Cardiac atrium fibroblast (primary cell): Measurements from ENCODE around the gene BTNL2. TPM values are rescaled to one million over a fixed set of nuclear protein-coding genes. Genes with fewer than 3 reads are reported as not detected.

Experiments used
- total RNA-seq: library from RNA; depleted of rRNA; stranded (reverse); fragments of >200 nt; gene quantifications from 2 replicates; pipeline ENCODE4 v1.2.3, GENCODE V29; 2015

Gene BTNL2
- not detected in 2 replicates for total RNA-seq

GRCh38 chr6:32406857-32407256, at the start of gene BTNL2:
Gene BTNL2 (minus strand): TSS chr6:32407181. CDS start chr6:32407123, 58 bp downstream.

GRCh38 chr6:32439602-32440214, 32.7 kb upstream of the BTNL2 start, which contains the start of gene HLA-DRA:
Gene HLA-DRA (plus strand): TSS chr6:32439887. CDS start chr6:32439951, 64 bp downstream.

GRCh38 chr6:32371803-32372202, 35.2 kb downstream of the BTNL2 start, which contains the start of gene TSBP1:
Gene TSBP1 (minus strand): TSS chr6:32371903. CDS start chr6:32371706, 197 bp downstream.

Other genes starting within 250 kb of the BTNL2 start
- gene EGFL8, start 242.6 kb downstream of the BTNL2 start, total RNA-seq, result 0.97 and 7.2 TPM in 2 replicates
- gene AGPAT1, start 231.1 kb downstream of the BTNL2 start, total RNA-seq, result 52.0 and 62.9 TPM in 2 replicates
- gene RNF5, start 228.8 kb downstream of the BTNL2 start, total RNA-seq, result 25.1 and 34.2 TPM in 2 replicates
- gene AGER, start 222.9 kb downstream of the BTNL2 start, total RNA-seq, result 1.6 and 2.6 TPM in 2 replicates
- 14.3 and 17.3 TPM in 2 replicates for gene PBX2, start 217.0 kb downstream of the BTNL2 start, total RNA-seq
- gene GPSM3, start 214.5 kb downstream of the BTNL2 start, total RNA-seq, result 7.0 and 7.4 TPM in 2 replicates
- gene NOTCH4, start 183.1 kb downstream of the BTNL2 start, total RNA-seq, result 4.2 and 5.0 TPM in 2 replicates
- gene TSBP1, start 35.3 kb downstream of the BTNL2 start, total RNA-seq, result not detected in 2 replicates
- gene HLA-DRA, start 32.7 kb upstream of the BTNL2 start, total RNA-seq, result 0.16 TPM in 1 of 2 replicates, not detected in the other
- not detected in 2 replicates for gene HLA-DRB5, start 123.1 kb upstream of the BTNL2 start, total RNA-seq
- gene HLA-DRB1, start 182.7 kb upstream of the BTNL2 start, total RNA-seq, result not detected in 2 replicates
- gene HLA-DQA1, start 230.2 kb upstream of the BTNL2 start, total RNA-seq, result not detected in 2 replicates